GM13977 (cell line): Measurements from ENCODE around the gene NLE1.

ENCODE experiments used
- DNase-seq: peaks from one replicate; pipeline ENCODE4 v3.0.0; 2012; ENCODE audit warnings: low spot score
- CTCF ChIP-seq: IDR thresholded peaks from 2 replicates; pipeline ENCODE4 v1.5.1; 2012; ENCODE audit warnings: mild to moderate bottlenecking, control low read depth; ENCODE audit not compliant: insufficient read depth; ENCODE audit errors: extremely low read depth, missing control alignments
- in situ Hi-C: fragments of 300-500 bp; cut with MboI; formaldehyde crosslinking; loops from one replicate; pipeline ENCODE4 v1.12.0; 2022; ENCODE audit warnings: low sequenced_read_pairs, low pct_unique_long_range_greater_than_20kb, mixed read lengths, inconsistent platforms; ENCODE audit not compliant: unreplicated experiment

Gene NLE1

DNA sequence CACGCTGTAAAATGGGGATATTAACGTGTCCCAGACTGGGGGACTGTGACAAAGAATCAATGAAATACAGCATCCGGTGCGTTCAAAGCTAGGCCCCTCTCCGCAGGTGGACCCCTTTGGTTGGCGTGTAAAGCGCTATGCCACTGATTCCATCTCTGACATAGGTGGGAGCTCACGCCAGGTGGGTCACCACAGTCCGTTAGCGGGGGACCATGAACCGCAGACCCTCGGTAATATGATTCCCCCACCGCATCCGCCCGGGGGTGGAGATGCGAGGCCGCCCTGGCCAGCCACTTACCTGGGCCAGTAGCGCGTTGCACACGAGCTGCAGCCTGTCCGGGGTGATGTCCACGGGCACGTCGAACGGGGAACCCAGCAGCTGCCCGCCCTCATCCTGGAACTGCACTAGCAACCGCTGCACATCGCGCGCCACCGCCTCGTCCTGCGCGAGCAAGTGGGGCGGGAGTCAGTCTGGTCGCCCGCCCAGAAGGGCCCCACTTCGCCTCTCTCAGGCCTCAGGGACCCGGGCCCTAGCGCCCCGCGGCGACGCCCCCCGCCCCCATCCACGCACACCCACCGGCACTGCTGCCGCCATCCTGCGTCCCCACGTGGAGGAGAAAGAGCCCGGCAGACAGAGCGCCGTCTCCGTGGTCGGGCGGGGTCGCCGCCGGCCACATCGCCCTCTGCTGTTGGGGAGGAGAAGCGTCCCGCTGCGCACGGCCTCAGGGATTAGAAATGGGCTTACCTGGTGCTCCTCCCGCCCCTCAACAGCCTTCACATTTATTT is at the start of gene NLE1:
Gene NLE1 (minus strand): TSS at position 623 of the 786 bp plus-strand sequence. CDS start 28 bp downstream, at position 595.
- peak; percentile 97 for TF ChIP-seq CTCF
- in situ Hi-C loops, result no loop called here
- DNase-seq, result peak; percentile 94

GRCh38 chr17:35191001-35191695 is 49.0 kb upstream of the NLE1 start:
- in situ Hi-C loops, result no loop called here
- no peak for DNase-seq
- TF ChIP-seq CTCF, result no peak

DNA sequence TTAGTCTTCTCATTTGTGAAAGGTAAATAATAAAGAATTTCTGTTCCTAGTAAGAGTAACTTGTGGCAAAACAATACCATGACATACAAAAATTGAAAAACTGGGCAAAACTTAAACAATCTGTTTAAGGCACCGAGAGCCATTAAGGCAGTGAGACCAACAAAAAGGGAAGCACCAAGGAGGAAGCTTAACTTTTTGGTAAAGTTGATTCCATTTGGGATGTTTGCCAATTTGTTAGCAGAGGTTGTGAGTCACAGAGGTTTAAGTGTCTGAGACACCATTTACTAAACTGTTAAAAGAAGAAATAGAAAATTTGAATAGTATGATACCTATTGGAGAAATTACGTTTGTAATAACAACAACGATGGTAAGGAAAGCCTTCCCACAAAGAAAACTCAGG is 47.2 kb upstream of the NLE1 start:
- no peak for DNase-seq
- TF ChIP-seq CTCF, result no peak
- in situ Hi-C loops, result no loop called here

DNA sequence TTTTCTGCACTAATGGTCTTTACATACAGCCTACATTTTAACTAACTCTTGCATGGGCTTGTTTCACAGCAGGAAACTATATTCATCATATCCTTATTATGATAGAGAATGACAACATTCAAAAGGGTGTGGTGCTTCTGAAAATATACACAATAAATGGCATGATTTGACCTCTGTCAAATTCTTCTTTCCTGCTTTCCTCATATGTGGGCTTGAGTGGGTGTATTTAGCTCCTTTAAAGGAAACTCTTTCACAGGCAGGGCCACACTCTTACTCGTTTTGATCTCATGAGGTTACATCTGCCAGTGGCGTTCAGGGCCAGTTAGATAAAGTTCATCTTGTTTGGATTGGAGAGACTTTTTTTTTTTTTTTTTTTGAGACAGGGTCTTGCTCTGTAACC is 46.0 kb upstream of the NLE1 start:
- in situ Hi-C loops, result no loop called here
- DNase-seq, result no peak
- no peak for TF ChIP-seq CTCF

DNA sequence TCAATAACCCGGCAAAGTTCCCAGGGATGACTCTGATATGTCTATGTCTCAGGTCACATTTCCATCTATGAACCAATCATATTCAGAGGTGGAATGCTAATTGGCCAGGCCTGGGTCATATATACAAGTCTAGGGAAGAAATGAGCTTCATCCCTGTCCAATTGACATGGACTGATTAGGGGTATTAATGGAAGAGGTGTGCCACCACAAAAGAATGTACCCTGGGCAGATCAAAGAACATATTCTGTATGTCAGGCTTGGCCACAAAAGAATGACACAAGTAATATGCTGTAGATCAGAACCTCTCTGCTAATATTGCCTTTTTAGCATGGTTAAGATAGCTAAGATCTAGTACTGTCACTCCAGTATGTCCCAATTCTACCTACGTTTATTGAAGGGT is 45.4 kb upstream of the NLE1 start:
- no peak for TF ChIP-seq CTCF
- in situ Hi-C loops, result no loop called here
- DNase-seq, result no peak

- DNase-seq, result peak; percentile 62
- no peak for TF ChIP-seq CTCF
- in situ Hi-C loops, result no loop called here
These were observed 43.7 kb upstream of the NLE1 start for GRCh38 chr17:35185849-35186248.
